Measurements from ENCODE around the gene MAGI1. TPM values are rescaled to one million over a fixed set of nuclear protein-coding genes. Genes with fewer than 3 reads are reported as not detected.

Gene MAGI1
- total RNA-seq, 1 donor from 2014 or later, result 5.0 TPM

- FAIRE-seq, result no peak
- no peak for DNase-seq (ENCODE audit: low read depth)
- TF ChIP-seq CTCF (IDR thresholded peaks at IDR 0.05; ENCODE audit: insufficient read depth, low read length, severe bottlenecking), result no peak
- no peaks in the 10 kb centered on the region for H3K36me3 ChIP-seq (ENCODE audit: control insufficient read depth, insufficient read depth, low read length)
- H3K27me3 ChIP-seq (ENCODE audit: control insufficient read depth, insufficient read depth, low read length), result no peaks in the 10 kb centered on the region
- H3K4me3 ChIP-seq (ENCODE audit: low read depth, low read length), result no peak overlapping the region
These were observed 262.2 kb downstream of the MAGI1 start for GRCh38 chr3:65776494-65776893.

GRCh38 chr3:65776081-65776480 is 262.6 kb downstream of the MAGI1 start:
- no peaks in the 10 kb centered on the region for H3K27me3 ChIP-seq (ENCODE audit: control insufficient read depth, insufficient read depth, low read length)
- no peak for DNase-seq (ENCODE audit: low read depth)
- no peaks in the 10 kb centered on the region for H3K36me3 ChIP-seq (ENCODE audit: control insufficient read depth, insufficient read depth, low read length)
- no peak for FAIRE-seq
- no peak for TF ChIP-seq CTCF (IDR thresholded peaks at IDR 0.05; ENCODE audit: insufficient read depth, low read length, severe bottlenecking)
- H3K4me3 ChIP-seq (ENCODE audit: low read depth, low read length), result no peak overlapping the region

GRCh38 chr3:65772758-65773157 is 266.0 kb downstream of the MAGI1 start:
- TF ChIP-seq CTCF (IDR thresholded peaks at IDR 0.05; ENCODE audit: insufficient read depth, low read length, severe bottlenecking), result no peak
- Histone ChIP-seq H3K27me3 (ENCODE audit: control insufficient read depth, insufficient read depth, low read length) (no peaks in the 10 kb centered on the region), H3K4me3 (ENCODE audit: low read depth, low read length) (no peak overlapping the region), H3K36me3 (ENCODE audit: control insufficient read depth, insufficient read depth, low read length) (no peaks in the 10 kb centered on the region)
- DNase-seq (ENCODE audit: low read depth), result no peak
- FAIRE-seq, result no peak

- Histone ChIP-seq H3K4me3 (ENCODE audit: low read depth, low read length) (no peak overlapping the region), H3K36me3 (ENCODE audit: control insufficient read depth, insufficient read depth, low read length) (no peaks in the 10 kb centered on the region), H3K27me3 (ENCODE audit: control insufficient read depth, insufficient read depth, low read length) (no peaks in the 10 kb centered on the region)
- TF ChIP-seq CTCF (IDR thresholded peaks at IDR 0.05; ENCODE audit: insufficient read depth, low read length, severe bottlenecking), result no peak
- no peak for DNase-seq (ENCODE audit: low read depth)
- no peak for FAIRE-seq
These were observed 271.2 kb downstream of the MAGI1 start for GRCh38 chr3:65767551-65767950.

GRCh38 chr3:65762235-65762580 is 276.5 kb downstream of the MAGI1 start:
- H3K27me3 ChIP-seq (ENCODE audit: control insufficient read depth, insufficient read depth, low read length), result no peaks in the 10 kb centered on the region
- H3K36me3 ChIP-seq (ENCODE audit: control insufficient read depth, insufficient read depth, low read length), result no peaks in the 10 kb centered on the region
- H3K4me3 ChIP-seq (ENCODE audit: low read depth, low read length), result no peak overlapping the region
- TF ChIP-seq CTCF (IDR thresholded peaks at IDR 0.05; ENCODE audit: insufficient read depth, low read length, severe bottlenecking), result no peak
- no peak for FAIRE-seq
- DNase-seq (ENCODE audit: low read depth), result no peak

- Histone ChIP-seq H3K27me3 (ENCODE audit: control insufficient read depth, insufficient read depth, low read length) (no peaks in the 10 kb centered on the region), H3K36me3 (ENCODE audit: control insufficient read depth, insufficient read depth, low read length) (no peaks in the 10 kb centered on the region), H3K4me3 (ENCODE audit: low read depth, low read length) (no peak overlapping the region)
- TF ChIP-seq CTCF (IDR thresholded peaks at IDR 0.05; ENCODE audit: insufficient read depth, low read length, severe bottlenecking), result no peak
- no peak for DNase-seq (ENCODE audit: low read depth)
- FAIRE-seq, result no peak
These were observed 277.1 kb downstream of the MAGI1 start for GRCh38 chr3:65761446-65762234.

Data from bronchial epithelial cell (primary cell).